ENCODE results near the gene ZNF329.

ZNF329 gene

GRCh38 chr19:58118979-58119733 is 31.4 kb downstream of the ZNF329 start:
- DNase-seq, result no peak

- no peak for DNase-seq
Observed at GRCh38 chr19:58117841-58118575, 32.6 kb downstream of the ZNF329 start.

GRCh38 chr19:58108546-58108817 is 42.1 kb downstream of the ZNF329 start:
- DNase-seq, result no peak

GRCh38 chr19:58107778-58108545 is 42.6 kb downstream of the ZNF329 start:
- DNase-seq, result no peak

- DNase-seq, result no peak
Observed at GRCh38 chr19:58098682-58098998, 51.9 kb downstream of the ZNF329 start.

- peak; percentile 97 for DNase-seq
Observed at GRCh38 chr19:58097781-58098681, 52.6 kb downstream of the ZNF329 start, which contains the start of gene ZSCAN18. ZSCAN18 (minus strand) TSS chr19:58098231; CDS start chr19:58090267, 7,964 bp downstream.

GRCh38 chr19:58097349-58097748 is 53.2 kb downstream of the ZNF329 start:
- peak; percentile 7 for DNase-seq

GRCh38 chr19:58096884-58097283 is 53.7 kb downstream of the ZNF329 start:
- no peak for DNase-seq

GRCh38 chr19:58095328-58095727 is 55.3 kb downstream of the ZNF329 start:
- no peak for DNase-seq

- DNase-seq, result no peak
Observed at GRCh38 chr19:58093071-58093470, 57.5 kb downstream of the ZNF329 start.

GRCh38 chr19:58091251-58091995 is 59.2 kb downstream of the ZNF329 start:
- no peak for DNase-seq

- DNase-seq, result no peak
Observed at GRCh38 chr19:58089846-58090245, 60.7 kb downstream of the ZNF329 start.

GRCh38 chr19:58088521-58089052 is 62.0 kb downstream of the ZNF329 start:
- no peak for DNase-seq

- no peak for DNase-seq
Observed at GRCh38 chr19:58086825-58087710, 63.5 kb downstream of the ZNF329 start.

- no peak for DNase-seq
Observed at GRCh38 chr19:58085348-58085875, 65.2 kb downstream of the ZNF329 start.

- no peak for DNase-seq
Observed at GRCh38 chr19:58084596-58085347, 65.8 kb downstream of the ZNF329 start.

- DNase-seq, result no peak
Observed at GRCh38 chr19:58083021-58083420, 67.6 kb downstream of the ZNF329 start.

- no peak for DNase-seq
Observed at GRCh38 chr19:58079792-58080191, 70.8 kb downstream of the ZNF329 start.
